22Rv1 (cell line): ENCODE results near the gene DENND5B.

Source experiments
- H3K27ac ChIP-seq: fragments of 450-650 bp; 2 replicates; pipeline ENCODE4 v1.5.1; 2017
- ZFX ChIP-seq: fragments of 450-650 bp; IDR thresholded peaks from 2 replicates; pipeline ENCODE4 v1.6.1; 2017; ENCODE audit warnings: antibody characterized with exemption, borderline replicate concordance
- TF ChIP-seq, protein P1 (sequence below): fragments of 450-650 bp; IDR thresholded peaks from 2 replicates; pipeline ENCODE4 v1.5.1; 2017; ENCODE audit warnings: mild to moderate bottlenecking

The DENND5B gene

GRCh38 chr12:31590642-31591379 is at the start of gene DENND5B:
DENND5B (minus strand) TSS chr12:31591136; CDS start chr12:31590832, 304 bp downstream.
- TF ChIP-seq, protein P1, sequence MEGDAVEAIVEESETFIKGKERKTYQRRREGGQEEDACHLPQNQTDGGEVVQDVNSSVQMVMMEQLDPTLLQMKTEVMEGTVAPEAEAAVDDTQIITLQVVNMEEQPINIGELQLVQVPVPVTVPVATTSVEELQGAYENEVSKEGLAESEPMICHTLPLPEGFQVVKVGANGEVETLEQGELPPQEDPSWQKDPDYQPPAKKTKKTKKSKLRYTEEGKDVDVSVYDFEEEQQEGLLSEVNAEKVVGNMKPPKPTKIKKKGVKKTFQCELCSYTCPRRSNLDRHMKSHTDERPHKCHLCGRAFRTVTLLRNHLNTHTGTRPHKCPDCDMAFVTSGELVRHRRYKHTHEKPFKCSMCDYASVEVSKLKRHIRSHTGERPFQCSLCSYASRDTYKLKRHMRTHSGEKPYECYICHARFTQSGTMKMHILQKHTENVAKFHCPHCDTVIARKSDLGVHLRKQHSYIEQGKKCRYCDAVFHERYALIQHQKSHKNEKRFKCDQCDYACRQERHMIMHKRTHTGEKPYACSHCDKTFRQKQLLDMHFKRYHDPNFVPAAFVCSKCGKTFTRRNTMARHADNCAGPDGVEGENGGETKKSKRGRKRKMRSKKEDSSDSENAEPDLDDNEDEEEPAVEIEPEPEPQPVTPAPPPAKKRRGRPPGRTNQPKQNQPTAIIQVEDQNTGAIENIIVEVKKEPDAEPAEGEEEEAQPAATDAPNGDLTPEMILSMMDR: 0 out of 2 replicates have a peak, but pooled peaks have one; percentile 28
- no peak for TF ChIP-seq ZFX
- H3K27ac ChIP-seq: peak within 1 kb of the TSS; percentile 73

DNA sequence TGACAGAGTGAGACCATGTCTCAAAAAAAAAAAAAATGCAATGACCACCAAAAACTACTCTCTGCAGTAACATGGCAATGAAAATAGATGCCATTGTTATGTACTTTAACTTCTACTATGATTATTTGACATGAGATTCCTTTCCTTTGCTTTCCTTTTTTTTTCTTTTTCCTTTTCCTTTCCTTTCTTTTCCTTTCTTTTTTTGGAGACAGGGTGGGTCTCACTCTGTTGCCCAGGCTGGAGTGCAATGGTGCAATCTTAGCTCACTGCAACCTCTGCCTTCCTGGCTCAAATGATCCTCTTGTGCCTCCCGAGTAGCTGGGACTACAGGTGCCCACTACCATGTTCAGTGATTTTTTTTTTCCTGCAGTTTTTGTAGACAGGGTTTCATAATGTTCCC is 43.7 kb upstream of the DENND5B start:
- no peak overlapping the region for H3K27ac ChIP-seq
- TF ChIP-seq, protein P1: no peak
- TF ChIP-seq ZFX: no peak

DNA sequence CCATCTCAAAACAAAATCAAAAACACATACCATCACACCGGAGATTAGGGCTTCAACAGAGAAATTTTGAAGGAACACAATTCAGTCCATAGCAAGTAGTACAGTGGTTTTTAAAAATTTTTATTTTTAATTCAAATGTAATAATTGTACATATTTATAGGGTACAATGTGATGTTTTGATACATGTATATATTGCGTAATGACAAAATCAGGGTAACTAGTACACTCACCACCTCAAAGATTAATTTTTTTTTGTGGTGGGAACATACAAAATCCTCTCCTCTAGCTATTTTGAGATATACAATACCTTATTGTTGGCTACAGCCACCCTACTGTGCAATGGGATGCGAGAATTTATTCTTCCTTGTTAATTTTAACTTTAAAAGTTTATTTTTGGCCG is 42.5 kb upstream of the DENND5B start:
- TF ChIP-seq, protein P1: no peak
- TF ChIP-seq ZFX: no peak
- H3K27ac ChIP-seq: no peak overlapping the region

DNA sequence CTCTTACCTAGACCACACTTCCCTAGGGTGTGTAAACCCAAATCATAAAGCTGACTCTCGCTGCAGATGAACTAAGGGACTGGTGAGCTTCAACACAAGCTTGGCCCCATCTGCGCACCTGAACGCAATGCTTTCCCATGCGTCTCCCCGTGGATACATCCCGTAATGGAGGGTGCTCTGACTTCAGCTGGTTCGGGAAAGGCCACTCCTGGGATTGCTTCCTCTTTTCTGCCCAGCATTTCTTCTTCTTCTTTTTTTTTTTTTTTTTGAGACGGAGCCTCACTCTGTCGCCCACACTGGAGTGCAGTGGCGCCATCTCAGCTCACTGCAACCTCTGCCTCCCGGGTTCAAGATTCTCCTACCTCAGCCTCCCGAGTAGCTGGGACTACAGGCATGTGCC is 40.9 kb upstream of the DENND5B start:
- TF ChIP-seq ZFX: no peak
- TF ChIP-seq, protein P1: no peak

DNA sequence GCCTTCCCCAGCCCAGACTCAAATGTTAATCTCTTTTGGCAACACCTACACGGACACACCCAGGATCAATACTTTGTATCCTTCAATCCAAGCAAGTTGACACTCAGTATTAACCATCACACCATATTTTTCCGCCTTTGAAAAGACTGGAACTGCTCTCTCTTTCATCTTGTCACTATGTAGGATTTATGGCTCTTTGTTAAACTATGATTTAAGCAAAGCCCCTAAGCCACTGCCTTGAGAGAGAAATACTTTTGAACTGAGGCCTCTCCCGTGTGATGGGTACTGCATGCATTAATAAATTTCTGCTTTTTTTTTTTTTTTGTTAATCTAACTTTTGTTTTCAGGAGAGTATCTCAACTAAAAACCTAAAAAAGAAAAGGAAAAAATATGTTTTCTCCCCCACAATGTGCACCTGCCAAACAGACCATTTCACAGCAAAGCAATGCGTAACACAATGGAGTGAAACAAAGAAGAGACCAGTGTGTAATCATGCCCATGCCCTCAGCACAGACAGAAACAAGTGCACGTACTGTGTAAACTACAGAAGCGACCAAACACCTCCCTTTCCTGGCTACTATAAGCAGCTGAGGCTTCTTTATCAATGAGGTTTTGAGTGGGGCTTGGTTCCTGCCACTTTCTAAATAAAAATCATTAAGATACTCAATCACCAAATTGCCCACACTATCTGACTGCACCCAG is 40.2 kb upstream of the DENND5B start:
- TF ChIP-seq ZFX: no peak
- TF ChIP-seq, protein P1: no peak
- no peak overlapping the region for H3K27ac ChIP-seq

More for the DNA sequence above, 40.9 kb upstream of the DENND5B start:
- H3K27ac ChIP-seq: no peak overlapping the region

DNA sequence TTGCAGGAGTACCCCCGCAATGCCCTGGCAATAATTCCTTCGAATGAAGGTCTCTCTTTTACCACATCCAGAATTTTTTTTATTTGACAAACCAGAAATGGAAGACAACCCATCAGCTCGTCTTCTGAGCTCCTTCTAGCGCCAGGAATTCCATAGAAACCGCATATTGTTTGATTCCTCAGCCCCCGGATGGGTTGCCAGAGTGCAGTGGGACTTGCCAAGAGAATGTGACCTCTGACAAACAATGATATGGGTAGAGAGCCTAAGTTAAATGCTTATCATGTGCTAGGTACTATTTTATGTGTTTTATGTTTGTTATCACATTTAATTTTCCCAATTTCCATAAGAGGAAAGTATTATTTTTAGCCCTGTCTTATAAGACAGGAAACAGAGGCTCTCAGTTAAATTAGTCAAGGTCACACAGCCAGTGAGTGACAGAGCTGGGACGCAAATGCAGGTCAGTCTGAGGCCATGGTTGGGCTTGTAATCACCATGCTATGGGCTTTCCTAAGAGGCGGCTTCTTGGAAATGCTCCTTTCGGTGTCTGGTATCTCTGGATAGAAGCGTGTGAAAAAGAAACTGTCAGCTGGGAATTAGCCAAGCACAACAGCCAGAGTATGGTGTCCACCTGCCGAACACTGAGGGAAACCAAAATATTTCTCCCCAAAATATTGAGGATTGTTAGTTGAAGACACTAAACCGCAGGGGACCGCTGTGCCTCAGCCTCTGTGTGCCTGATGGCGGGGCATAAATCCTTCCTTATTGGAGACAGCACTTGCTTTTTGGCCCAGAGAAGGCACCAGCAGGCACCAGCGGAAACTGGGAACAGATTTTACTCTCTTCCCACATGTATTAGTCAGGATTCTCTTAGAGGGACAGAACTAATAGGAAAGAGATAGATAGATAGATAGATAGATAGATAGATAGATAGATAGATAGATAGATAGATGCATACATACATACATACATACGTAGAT is 39.1 kb upstream of the DENND5B start:
- TF ChIP-seq, protein P1: no peak
- no peak for TF ChIP-seq ZFX
- no peak overlapping the region for H3K27ac ChIP-seq
